ENCODE data around the gene DNAJC5. TPM values are rescaled to one million over a fixed set of nuclear protein-coding genes. Genes with fewer than 3 reads are reported as not detected.

Gene DNAJC5
- total and polyA plus RNA-seq, 2 experiments from 2014 or later: 7.1 to 33.5 TPM

GRCh38 chr20:63911176-63911575, 16.2 kb downstream of the DNAJC5 start:
- Mint-ChIP-seq H3K4me3 (no peak overlapping the region; the same call in 2 of the 3 replicates), H3K27me3 (ENCODE audit: insufficient read depth, low read depth, poor library complexity) (peaks cover 7% of the 10 kb centered on the region), H3K9me3 (peaks cover 3% of the 10 kb centered on the region; the same call in 2 of the 3 replicates), H3K36me3 (ENCODE audit: low read depth) (peaks cover 12% of the 10 kb centered on the region; the same call in 2 of the 3 replicates), H3K4me1 (peaks cover 16% of the 10 kb centered on the region), H3K27ac (no peak overlapping the region)
- no peak for DNase-seq (ENCODE audit: low spot score)
- Histone ChIP-seq H3K4me2 (no peak overlapping the region), H3K9me2 (ENCODE audit: insufficient read depth) (no peaks in the 10 kb centered on the region), H4K20me1 (replicated peaks; ENCODE audit: insufficient read depth) (peaks cover 11% of the 10 kb centered on the region), H3F3A (replicated peaks; ENCODE audit: low read depth) (peaks cover 6% of the 10 kb centered on the region; the same call in 1 of the 2 replicates), H3K27ac (ENCODE audit: low read depth) (no peak overlapping the region), H3K36me3 (ENCODE audit: insufficient read depth) (no peaks in the 10 kb centered on the region), H3K27me3 (ENCODE audit: insufficient read depth) (no peaks in the 10 kb centered on the region), H3K4me3 (no peak overlapping the region), H3K4me1 (ENCODE audit: insufficient read depth) (no peaks in the 10 kb centered on the region), H3K79me2 (replicated peaks; ENCODE audit: insufficient read depth) (peaks cover 69% of the 10 kb centered on the region), H2AFZ (no peak overlapping the region)
- TF ChIP-seq POLR2AphosphoS5 (IDR thresholded peaks at IDR 0.05; ENCODE audit: low read depth) (no peak), ZNF331 (CRISPR knock-in tag; IDR thresholded peaks at IDR 0.05; ENCODE audit: low read depth) (no peak), JUNB (IDR thresholded peaks at IDR 0.05; ENCODE audit: unreplicated experiment) (no peak), REST (IDR thresholded peaks at IDR 0.05; ENCODE audit: unreplicated experiment) (no peak), EZH2phosphoT487 (IDR thresholded peaks at IDR 0.05; ENCODE audit: unreplicated experiment) (no peak), EZH2 (IDR thresholded peaks at IDR 0.05; ENCODE audit: low read depth, unreplicated experiment) (no peak), ETS1 (IDR thresholded peaks at IDR 0.05) (no peak), CTCF (conservative IDR thresholded peaks at IDR 0.05; ENCODE audit: low read depth in 2 of 2) (no peak), STAT1 (IDR thresholded peaks at IDR 0.05; ENCODE audit: unreplicated experiment) (no peak), ZNF114 (CRISPR knock-in tag; IDR thresholded peaks at IDR 0.05) (no peak), NANOG (IDR thresholded peaks at IDR 0.05; ENCODE audit: borderline replicate concordance) (no peak)
- ATAC-seq: no peak
